ENCODE results near the gene ALG1.

The ALG1 gene

GRCh38 chr16:5071681-5072333 is at the start of gene ALG1:
Gene ALG1 (plus strand): TSS chr16:5071843. CDS start chr16:5071850, 7 bp downstream.
- DNase-seq, result peak; percentile 92

DNA sequence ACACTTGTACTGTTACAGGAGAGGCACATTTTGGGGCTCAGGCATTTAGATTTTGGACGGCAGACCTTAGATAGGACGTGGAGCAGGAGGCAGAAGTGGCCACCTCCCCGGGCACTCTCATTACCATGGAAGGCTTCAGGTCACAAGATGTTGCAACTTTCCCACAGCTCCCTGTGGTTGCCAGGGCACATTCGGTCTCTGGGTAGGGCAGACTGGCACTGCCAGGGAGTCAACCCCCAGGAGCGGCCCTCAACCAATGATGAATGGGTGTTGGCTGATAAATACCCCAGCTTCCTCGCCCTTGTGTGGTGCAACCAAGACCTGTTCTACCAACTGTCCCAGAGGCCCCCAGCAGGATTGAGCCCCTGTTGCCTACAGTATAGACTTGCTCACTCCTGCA is 49.1 kb upstream of the ALG1 start:
- no peak for DNase-seq

GRCh38 chr16:5024632-5025031 is 47.0 kb upstream of the ALG1 start:
- no peak for DNase-seq

DNA sequence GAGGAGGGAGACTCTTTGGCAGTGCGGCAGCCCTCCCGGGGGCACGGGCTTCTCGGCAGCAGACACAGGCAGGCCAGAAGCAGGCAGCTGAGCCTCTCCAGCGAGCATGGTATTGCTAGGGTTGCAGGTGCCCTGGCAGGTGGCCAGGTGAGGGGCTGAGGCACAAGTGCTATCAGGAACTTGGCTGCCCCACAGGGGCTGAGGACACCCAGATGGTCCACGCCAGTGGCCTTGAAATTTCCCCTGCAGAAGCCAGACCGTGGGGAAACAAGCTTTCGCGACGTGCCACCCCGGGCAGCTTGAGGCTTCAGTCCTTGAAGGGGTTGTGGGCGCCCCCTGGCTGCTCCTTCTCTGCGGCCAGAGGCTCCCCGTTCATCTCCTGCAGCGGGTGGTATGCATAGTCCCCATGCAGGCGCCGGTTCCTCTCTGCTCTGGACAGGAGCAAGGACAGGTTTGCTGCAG is 46.4 kb upstream of the ALG1 start:
- DNase-seq, result no peak

DNA sequence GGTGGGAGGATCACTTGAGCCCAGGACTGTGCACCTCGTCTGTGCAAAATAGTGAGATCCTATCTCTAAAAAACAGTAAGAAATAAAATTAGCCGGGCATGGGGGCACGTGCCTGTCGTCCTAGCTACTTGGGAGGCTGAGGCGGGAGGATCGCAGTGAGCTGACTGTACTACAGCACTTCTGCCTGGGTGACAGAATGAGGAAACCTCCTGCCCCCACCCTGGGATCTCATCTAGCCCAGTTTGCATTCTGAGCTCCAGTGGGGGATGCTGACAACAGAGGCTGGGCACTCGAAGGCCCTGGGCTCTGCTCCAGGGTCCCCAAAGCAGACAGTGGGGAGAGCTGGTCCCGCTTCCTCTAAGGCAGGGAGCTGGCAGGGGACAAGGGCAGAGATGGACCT is 45.0 kb upstream of the ALG1 start:
- DNase-seq, result peak; percentile 25

GRCh38 chr16:5027086-5027485 is 44.6 kb upstream of the ALG1 start:
- peak; percentile 18 for DNase-seq

DNA sequence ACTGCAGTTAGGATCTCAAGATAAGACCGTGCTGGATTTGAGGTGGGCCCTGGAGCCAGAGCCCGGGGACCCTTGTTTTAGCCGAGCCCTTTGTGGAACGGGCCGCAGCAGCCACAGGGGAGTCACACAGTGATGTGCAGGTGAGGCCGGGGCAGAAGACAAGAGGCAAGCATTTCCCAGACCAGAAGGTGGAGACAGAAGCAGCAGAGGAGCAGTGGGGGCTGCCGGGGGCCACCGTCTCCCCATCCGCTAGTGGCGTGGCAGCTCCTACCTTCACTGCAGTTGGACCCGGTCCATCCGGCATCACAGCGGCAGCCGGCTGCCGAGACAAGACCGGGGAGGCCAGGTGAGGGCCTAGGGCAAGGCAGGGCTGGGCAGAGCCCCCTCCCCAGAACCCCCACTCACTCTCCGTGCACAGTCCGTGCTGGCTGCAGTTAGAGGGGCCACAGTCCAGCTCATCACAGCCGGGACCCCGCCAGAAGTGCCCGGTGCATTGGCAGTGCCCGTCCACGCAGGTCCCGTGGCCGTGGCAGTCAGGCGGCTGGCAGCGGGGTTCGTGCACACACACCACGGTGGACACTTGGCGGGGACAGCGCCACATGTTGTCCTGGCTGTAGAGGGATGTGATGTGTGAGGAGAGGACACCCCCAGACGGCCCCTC is 43.9 kb upstream of the ALG1 start:
- DNase-seq, result peak; percentile 27

GRCh38 chr16:5028950-5029475 is 42.6 kb upstream of the ALG1 start:
- DNase-seq, result peak; percentile 29

DNA sequence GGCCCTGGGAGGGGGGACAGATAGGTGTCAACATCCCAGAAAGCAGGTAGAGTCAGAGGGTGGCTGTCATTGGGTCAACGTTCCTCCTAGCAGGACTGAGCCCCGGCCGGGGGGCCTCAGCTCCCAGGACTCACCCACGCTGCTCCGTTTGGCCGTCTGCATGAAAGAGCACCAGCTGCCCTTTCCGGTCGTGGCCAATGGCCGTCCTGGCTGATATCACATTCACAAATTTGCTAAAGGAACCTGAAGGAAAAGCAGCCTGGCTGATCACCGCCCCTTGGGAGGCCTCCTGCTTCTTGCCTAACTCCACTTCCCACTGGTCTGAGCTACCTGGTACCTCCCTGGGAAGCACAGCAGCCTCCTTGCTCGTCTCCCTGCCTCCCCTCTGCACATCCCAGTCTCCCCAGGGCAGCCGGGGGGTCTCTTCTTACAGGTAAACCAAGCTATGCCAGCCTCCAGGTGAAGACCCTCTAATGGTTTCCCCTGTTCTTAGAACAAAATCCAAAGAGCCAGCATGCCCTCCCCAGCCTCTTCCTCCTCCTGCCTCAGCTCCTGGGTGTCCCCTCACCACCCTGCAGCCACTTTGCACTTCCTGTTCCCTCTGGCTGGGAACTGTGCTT is 41.3 kb upstream of the ALG1 start:
- peak; percentile 11 for DNase-seq

- peak; percentile 22 for DNase-seq
Measured at GRCh38 chr16:5031601-5032000, 40.0 kb upstream of the ALG1 start.

DNA sequence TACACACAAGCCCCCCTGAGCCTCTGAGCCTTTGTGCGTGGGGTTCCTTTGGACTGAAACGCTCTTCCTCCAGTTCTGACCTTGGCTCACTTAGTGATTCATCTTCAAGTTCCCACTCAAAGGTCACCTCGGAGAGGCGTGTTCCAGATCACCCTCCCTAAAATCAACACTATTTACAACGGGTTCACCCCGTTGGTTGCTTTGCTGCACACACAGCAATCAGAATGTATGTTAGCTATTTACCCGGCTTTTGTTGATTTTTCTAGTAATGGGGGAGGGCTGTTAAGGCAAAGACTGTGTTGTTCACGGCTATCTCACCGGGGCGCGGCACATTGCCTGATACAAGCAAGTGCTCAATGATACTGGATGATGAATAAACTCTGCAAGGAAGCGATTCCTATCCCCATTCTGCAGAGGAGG is 38.9 kb upstream of the ALG1 start:
- no peak for DNase-seq

- peak; percentile 90 for DNase-seq
Measured at GRCh38 chr16:5033256-5034166, 38.1 kb upstream of the ALG1 start, which contains the start of gene NAGPA. Gene NAGPA (minus strand): TSS chr16:5033935. CDS start chr16:5033914, 21 bp downstream.

- no peak for DNase-seq
Measured at GRCh38 chr16:5034167-5034523, 37.5 kb upstream of the ALG1 start.

- no peak for DNase-seq
Measured at GRCh38 chr16:5035909-5036227, 35.8 kb upstream of the ALG1 start.

- DNase-seq, result peak; percentile 33
Measured at GRCh38 chr16:5036228-5037156, 35.2 kb upstream of the ALG1 start.

DNA sequence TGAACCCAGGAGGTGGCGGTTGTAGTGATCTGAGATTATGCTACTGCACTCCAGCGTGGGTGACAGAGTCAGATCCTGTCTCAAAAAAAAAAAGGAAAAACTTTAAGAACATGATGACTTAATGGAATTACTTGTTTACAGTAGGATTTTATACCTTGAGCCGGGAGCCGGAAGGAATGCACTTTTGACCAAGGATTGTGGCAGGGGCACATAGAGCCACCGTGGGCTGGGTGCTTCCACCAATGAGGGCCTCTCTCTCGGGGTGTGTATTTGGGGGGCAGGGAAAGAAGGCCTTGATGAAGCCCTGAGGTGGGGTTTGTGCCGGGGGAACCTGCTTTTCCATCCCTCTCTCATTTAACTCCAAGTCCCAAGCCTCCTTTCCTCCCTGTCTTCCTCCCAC is 31.2 kb upstream of the ALG1 start:
- DNase-seq, result no peak

GRCh38 chr16:5041600-5042133 is 30.0 kb upstream of the ALG1 start:
- peak; percentile 15 for DNase-seq

DNA sequence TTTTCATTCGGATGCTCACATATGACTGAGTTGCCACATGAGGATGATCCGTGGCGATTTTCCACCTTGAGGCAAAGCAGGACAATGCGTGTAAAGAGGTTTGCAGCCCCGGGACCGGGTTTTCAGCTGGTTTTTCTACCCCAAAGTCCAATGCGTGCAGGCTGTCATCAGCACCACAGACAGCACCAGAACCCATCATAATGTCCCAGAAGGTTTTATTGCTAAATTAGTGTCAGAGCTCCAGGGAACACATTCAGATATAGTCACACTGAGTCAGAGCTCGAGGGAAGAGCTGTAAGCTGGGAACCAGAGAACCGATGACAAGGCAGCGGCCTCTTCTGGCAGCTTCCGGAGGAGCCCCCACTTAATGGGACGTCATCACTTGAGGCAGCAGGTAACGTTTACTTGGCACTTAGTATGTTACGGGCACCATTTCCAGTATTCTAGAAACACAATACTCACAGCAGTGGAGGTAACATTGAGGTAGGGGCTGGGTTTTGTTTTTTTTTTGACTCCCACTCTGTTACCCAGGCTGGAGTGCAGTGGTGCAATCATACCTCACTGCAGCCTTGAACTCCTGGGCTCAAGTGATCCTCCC is 29.0 kb upstream of the ALG1 start:
- DNase-seq, result peak; percentile 10

GRCh38 chr16:5044011-5044540 is 27.6 kb upstream of the ALG1 start:
- peak; percentile 19 for DNase-seq

DNA sequence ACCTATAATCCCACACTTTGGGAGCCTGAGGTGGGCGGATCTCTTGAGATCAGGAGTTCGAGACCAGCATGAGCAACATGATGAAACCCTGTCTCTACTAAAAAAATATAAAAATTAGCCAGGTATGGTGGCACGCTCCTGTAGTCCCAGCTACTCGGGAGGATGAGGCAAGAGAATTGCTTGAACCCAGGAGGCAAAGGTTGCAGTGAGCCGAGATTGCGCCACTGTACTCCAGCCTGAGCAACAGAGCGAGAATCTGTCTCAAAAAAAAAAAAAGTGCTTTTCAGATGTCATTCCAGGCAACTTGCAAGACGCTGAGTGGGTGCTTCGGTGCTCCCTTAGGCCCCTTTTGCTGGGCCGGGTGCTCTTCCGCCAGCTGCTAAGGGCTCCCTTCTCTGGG is 27.1 kb upstream of the ALG1 start:
- peak; percentile 2 for DNase-seq
